Retina (tissue), 1 donor: Measurements from ENCODE around the gene ADGRD1.

Experiments used
- DNase-seq: peaks from one replicate; pipeline ENCODE4 v3.0.0-alpha.2; 2016

Gene ADGRD1

DNA sequence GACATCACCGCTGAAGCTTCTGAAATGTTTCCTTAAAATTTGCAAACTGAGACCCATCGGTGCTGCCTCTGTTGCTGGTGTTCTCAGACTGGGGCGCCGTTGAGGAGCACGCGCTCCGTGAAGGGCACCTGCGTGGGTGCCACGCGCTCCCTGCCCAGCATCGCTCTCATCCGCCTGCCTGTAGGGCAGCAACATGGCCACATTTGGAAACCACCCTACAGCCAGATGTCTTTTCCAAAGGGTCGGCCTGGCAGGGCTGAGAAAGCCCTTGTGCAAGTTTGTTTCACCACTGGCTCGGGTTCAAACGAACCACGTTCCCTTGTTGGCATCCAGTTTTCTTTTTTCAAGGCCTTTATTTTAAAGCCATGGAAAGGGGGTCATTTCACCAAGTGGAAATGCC is 13.9 kb downstream of the ADGRD1 start:
- no peak for DNase-seq

GRCh38 chr12:130968611-130969010 is 14.9 kb downstream of the ADGRD1 start:
- no peak for DNase-seq

DNA sequence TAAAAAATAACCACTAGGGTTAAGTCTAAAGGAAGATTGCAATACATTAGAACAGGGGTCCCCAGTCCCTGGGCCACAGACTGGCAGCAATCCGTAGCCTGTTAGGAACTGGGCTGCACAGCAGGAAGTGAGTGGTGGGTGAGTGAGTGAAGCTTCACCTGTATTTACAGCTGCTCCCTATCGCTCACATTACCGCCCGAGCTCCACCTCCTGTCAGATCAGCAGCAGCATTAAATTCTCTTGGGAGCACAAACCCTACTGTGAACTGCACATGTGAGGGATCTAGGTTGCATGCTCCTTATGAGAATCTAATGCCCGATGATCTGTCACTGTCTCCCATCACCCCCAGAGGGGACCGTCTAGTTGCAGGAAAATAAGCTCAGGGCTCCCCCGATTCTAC is 15.5 kb downstream of the ADGRD1 start:
- no peak for DNase-seq

- no peak for DNase-seq
These were observed 16.6 kb downstream of the ADGRD1 start for GRCh38 chr12:130970165-130970907.

DNA sequence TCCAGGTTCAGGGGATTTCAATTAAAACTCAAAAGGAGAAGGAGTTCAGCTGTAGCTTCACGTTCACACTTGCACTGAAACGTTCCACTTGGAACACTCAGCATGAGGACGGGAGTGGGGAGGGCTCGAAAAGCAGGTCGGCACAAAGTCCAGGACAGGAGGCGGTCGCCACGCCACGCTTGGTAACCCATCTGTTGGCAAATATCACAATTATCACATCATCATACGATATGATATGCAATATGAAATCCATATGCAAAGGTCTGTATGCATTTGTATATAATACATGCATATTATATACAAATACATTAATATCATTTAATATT is 17.2 kb downstream of the ADGRD1 start:
- no peak for DNase-seq

DNA sequence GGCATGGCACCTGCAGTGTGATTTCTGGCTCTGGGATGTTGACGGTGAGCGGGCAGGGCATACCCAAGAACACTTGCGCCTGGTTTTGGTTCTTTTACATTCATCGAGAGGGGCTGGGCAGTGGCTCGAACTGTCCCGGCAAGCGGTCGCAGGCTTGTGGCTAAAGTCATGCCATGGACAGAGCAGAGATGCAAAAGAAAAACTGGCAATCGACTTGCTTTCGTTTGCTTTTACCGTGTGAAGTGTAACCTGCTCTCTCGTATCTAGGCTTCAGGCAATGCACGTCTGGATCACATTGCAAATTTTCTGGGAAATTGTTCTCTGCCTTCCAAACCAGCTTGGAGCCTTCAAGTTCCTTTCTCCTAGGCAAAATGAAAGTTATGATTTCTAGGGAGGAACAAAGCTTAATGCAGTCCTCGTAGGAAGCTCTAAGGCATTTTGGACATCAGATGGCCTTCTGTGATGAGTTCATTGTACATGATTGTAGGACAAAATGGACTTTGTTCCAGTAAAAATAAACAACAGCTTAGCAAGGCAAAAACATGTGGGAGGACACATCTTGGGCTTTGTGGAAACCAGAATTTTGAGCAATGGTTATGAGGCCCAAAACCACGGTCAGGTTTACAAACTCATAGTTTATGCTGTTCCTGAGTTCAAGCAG is 18.3 kb downstream of the ADGRD1 start:
- no peak for DNase-seq

DNA sequence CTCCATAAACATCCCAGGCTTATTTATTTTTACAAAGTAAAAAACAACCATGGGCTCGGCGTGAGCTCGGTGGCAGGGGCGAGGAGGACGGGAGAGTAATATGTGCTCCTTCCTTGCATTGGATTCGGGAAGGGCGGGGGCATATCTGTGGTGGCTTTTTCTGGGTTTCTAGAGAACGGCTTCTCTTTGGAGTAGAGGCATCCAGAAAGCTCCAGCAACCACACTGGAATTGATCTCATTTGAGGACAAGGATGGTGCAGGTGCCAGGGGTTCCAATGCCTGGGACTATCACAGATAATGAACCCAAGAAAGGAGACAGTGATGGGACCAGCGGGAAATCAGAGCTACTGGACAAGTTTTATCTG is 18.9 kb downstream of the ADGRD1 start:
- DNase-seq = no peak

- no peak for DNase-seq
These were observed 19.4 kb downstream of the ADGRD1 start for GRCh38 chr12:130973109-130973508.

- no peak for DNase-seq
These were observed 20.2 kb downstream of the ADGRD1 start for GRCh38 chr12:130973906-130974305.

DNA sequence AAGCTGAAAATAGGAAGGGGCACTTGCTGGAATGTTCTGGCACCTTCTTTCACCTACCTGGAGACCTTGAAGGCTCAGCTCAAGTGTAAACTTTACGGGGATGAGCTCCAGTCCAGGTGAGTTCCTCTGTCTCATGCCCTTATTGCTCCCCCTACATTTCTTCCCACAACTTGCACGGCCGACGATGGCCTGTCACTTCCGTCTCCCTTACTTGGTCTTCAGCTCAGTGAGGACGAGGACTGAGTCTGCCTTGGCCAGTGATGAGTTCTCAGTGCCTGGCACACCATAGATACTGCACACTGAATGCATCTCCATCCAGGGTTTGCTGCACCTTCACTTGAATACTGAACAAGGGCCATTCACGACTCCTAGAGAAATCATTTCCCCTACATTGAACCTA is 21.4 kb downstream of the ADGRD1 start:
- DNase-seq = no peak

DNA sequence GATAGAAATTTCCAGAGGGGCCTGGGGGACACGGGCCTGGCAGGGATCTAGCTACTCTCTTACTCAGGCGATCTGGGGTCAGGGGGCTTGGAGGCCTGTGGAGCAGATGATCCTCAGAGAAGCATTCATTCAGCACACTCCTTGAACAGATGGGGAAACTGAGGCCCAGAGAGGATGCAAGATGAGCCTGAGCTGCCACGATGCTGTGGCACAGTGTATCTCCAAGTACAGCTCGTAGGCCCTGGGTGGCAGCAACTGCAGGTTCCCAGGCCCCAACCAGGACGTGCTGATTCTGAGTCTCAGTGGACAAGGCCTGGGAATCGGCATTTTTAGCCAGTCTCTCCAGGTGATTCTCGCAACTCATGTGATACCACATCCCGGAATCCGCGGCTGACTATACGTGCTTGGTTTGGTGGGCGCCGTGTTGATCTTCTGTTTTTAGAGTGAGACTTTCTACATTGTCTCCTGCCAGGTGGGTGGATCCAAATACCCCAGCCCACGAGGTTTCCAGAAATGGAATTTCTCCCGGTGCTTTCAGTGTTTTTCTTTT is 22.5 kb downstream of the ADGRD1 start:
- DNase-seq = no peak

DNA sequence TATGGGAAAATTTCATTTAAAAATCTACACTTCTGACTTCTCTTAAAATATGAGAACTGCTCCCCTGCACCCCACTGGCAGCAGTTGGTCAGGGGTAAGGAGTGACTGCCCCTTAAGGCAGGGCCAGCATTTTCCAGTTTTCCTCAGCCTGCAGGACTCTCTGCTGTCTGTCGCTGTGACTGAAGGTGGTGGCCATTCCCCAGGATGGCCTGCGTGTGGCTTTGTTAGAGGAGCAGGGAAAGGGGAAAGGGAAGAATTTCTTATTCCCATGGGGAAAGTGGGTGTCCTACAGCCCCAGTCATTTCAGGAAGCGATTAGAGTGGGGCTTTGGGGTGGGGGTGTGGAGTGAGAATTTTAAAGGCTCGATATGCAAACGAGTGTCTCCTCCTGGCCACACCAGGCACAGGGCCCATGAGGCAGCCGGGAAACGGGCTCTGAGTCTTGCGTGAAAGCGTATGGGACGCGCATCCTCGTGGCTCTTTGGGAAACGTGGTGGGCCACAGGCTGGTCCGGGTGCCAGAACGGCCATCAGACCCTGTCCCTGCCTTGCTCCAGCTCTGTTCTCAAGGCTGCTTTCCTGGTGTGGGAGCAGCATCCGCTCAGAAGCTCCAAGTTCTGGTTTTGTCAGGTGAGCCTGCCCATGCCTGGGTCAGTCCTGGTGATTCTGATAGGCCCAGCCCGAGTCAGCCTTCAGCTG is 23.5 kb downstream of the ADGRD1 start:
- DNase-seq = no peak

GRCh38 chr12:130977743-130978095 is 24.0 kb downstream of the ADGRD1 start:
- no peak for DNase-seq

GRCh38 chr12:130978785-130979184 is 25.1 kb downstream of the ADGRD1 start:
- DNase-seq = no peak

DNA sequence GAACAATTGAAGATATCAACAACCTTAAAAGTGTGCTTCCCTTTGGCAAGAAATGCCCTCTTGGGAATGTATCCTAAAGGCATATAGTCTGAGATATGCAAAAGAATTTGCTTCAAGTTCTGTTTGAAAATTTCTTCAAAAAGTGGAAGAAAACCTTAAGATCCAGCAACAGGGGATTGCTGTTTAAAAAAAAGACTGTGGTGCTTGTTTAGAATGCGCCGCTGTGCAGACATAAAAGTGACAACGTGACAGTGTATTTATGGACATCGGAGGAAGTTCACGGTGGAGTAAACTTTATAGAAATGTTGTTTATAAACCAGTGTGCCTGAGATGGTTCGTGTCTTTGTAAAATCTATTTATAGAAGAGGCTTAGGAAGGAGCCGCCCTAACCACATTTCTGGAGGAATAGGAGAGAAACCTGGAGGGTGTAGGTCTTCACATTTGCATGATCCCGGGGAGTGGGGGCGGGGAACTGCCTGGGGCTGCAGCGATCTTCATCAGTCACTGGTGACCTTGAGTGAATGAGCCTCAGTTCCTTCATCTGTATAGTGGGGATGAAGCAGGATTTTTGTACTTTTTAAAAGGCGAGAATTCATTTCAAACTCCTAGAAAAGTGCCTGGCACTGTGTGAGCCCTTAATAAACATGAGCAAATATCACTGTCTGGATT is 27.5 kb downstream of the ADGRD1 start:
- no peak for DNase-seq

DNA sequence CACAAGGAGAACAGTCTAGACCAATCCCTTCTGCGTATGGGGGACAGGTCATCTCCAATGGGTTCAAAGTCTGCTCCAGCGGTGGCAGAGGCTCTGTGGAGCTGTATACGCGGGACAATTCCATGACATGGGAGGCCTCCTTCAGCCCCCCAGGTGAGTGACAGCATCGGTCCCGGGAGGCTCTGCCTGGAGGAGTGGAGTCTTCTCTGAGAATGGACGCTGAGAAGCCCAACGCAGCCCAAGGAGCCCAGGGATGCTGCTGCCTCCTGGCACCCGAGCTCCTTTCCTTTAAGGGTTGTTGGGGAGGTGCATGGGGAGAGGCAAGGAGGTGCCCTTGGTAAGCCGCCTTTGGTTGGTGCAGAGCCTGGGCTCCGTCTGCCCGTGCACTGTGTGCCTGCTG is 28.2 kb downstream of the ADGRD1 start:
- no peak for DNase-seq

GRCh38 chr12:130982565-130983225 is 29.0 kb downstream of the ADGRD1 start:
- no peak for DNase-seq

DNA sequence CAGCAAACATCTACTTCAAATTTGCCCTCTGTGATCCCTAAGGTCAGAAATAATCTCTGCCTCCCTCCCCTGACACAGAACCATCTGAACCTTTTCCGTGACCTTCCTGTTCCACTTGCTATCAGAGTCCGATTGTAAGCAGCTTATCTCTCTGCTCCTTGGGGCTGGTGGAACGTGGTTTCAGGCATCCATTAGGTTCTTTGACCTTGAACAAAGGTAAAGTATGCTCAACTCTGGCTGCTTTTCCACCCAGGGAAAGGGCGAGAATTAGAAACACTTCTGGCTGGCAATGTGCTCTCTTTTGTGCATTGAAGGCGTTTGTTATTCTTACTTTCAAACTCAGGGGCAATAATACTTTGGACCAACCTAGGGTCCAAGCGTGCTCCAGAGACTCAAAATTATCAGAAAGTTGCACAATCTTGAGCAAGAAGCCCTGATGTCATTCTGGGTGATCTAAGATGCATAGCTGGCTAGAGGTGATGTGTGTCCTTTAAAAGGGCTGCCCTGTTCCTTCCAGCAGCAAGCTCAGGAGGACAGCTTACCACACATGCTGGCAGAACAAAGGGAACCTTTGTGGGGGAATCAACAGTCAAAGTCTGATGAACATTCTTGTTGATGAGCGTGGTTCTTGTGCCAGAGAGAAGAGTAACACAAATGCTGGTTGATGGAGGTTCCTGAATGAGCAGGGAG is 29.8 kb downstream of the ADGRD1 start:
- DNase-seq = no peak

- DNase-seq = no peak
These were observed 30.7 kb downstream of the ADGRD1 start for GRCh38 chr12:130984183-130985058.

- DNase-seq = no peak
These were observed 33.6 kb downstream of the ADGRD1 start for GRCh38 chr12:130987151-130987931.

- DNase-seq = no peak
These were observed 34.6 kb downstream of the ADGRD1 start for GRCh38 chr12:130988261-130988660.
